ENCODE results near the gene ALX3. TPM values are rescaled to one million over a fixed set of nuclear protein-coding genes. Genes with fewer than 3 reads are reported as not detected.

Gene ALX3
- polyA plus RNA-seq, 1 donor (not counting 4 experiments of a cell fraction or from before 2014, with no cell fraction given), result not detected

DNA sequence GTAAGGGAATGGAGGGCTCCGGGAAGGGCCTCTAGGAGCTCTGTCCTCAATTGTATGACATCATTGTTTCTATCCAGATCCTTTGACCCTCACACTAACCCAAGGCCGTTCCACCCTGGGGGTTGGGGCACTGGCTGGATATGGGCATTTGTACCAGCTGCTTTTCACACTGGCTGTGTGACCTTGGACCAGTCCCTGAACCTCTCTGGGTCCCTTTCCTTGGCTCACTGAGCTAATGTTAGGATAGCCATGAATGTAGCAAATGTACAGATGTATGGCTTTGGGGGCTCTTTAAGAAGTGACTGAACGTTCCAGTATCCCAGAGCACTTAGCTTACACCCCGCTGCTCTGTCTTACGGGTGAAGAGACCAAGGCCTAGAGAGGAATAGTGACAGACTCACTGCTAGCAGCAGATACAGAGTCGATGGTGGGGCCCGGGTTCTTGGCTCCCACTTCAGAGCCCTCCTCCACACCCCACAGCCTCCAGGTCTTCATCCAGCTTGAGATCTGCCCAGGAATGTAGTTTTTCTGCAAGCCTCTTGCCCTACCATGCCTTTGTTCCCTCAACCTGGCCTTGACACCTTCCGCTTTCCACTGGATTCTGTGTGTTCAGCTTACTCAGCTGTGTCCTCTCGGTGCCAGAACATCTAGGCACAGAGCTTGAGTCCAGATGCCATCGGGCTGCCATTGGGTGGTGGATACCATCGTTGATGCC, 27.2 kb upstream of the ALX3 start:
- Histone ChIP-seq H3K27me3 (ENCODE audit: control insufficient read depth, extremely low read depth, insufficient read depth, low read length) (peaks cover 24% of the 10 kb centered on the region), H3K9me1 (ENCODE audit: control insufficient read depth, extremely low read depth, insufficient read depth, low read length) (no peaks in the 10 kb centered on the region), H4K20me1 (ENCODE audit: control insufficient read depth, extremely low read depth, insufficient read depth, low read length) (no peaks in the 10 kb centered on the region), H3K79me2 (ENCODE audit: control insufficient read depth, insufficient read depth, low read length) (no peaks in the 10 kb centered on the region), H3K4me3 (ENCODE audit: control insufficient read depth in 2 of 3, extremely low read depth in 1 of 3, insufficient read depth in 2 of 3, low read depth in 1 of 3, low read length in 3 of 3) (no peak overlapping the region), H3K9ac (ENCODE audit: control insufficient read depth, extremely low read depth, insufficient read depth, low read length) (no peak overlapping the region), H3K4me1 (ENCODE audit: control insufficient read depth, extremely low read depth, insufficient read depth, low read length) (no peaks in the 10 kb centered on the region), H3K27ac (ENCODE audit: control insufficient read depth, insufficient read depth, low read length) (no peak overlapping the region), H3K4me2 (ENCODE audit: control insufficient read depth, extremely low read depth, insufficient read depth, low read depth, low read length) (no peak overlapping the region), H2AFZ (ENCODE audit: control insufficient read depth, low read length) (no peak overlapping the region), H3K36me3 (ENCODE audit: control insufficient read depth in 2 of 2, extremely low read depth in 1 of 2, insufficient read depth in 2 of 2, low read length in 2 of 2) (no peaks in the 10 kb centered on the region), H3K9me3 (ENCODE audit: control insufficient read depth, low read depth, low read length) (no peaks in the 10 kb centered on the region)
- no peak for TF ChIP-seq EZH2 (IDR thresholded peaks at IDR 0.05; ENCODE audit: low read length)
- TF ChIP-seq, protein P1, sequence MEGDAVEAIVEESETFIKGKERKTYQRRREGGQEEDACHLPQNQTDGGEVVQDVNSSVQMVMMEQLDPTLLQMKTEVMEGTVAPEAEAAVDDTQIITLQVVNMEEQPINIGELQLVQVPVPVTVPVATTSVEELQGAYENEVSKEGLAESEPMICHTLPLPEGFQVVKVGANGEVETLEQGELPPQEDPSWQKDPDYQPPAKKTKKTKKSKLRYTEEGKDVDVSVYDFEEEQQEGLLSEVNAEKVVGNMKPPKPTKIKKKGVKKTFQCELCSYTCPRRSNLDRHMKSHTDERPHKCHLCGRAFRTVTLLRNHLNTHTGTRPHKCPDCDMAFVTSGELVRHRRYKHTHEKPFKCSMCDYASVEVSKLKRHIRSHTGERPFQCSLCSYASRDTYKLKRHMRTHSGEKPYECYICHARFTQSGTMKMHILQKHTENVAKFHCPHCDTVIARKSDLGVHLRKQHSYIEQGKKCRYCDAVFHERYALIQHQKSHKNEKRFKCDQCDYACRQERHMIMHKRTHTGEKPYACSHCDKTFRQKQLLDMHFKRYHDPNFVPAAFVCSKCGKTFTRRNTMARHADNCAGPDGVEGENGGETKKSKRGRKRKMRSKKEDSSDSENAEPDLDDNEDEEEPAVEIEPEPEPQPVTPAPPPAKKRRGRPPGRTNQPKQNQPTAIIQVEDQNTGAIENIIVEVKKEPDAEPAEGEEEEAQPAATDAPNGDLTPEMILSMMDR (optimal IDR thresholded peaks at IDR 0.05 in 1 of 3, IDR thresholded peaks at IDR 0.05 in 1 of 3, conservative IDR thresholded peaks at IDR 0.05 in 1 of 3; ENCODE audit: extremely low read depth in 1 of 3, insufficient read depth in 2 of 3, low read length in 3 of 3), result no peak
- FAIRE-seq (no peak), DNase-seq (ENCODE audit: low read depth, low spot score) (no peak)
- dilution Hi-C loops (cut with MboI; ENCODE audit: extremely low pct_ligation_motif_present, low sequenced_read_pairs), result no loop called here

DNA sequence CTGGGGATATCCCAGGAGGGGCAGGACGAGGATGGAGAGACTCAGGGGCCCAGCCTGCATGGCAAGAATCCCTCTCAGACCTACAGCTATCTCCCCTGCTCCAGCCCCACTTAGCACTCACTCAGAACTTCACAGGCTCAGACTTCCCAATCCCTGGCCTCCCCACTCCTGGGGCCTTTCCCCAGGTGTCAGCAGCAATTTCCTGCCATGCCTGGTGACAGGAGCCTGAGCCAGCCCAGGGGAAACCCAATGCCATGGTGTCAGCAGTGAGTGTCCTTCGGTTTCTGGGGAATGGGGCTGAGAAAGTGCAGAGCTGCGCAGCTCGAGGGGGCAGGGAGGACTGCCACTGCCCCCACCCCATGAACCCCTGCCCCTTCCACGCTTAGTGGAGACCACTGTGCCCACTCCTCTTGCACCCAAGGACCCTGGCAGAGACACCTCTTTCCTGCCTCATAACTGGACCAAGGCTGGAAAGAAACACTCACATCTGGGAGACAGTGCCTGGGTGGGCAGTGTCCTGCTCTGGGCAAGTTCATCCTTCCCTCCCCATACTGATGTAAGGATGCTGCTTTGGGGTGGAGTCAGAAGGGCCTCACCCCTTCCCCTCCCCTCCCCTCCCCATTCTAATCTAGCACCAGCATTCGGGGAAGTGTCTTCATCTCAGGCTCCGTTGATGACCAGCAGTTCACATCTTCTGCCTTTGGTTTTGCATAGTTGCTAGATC, 24.6 kb upstream of the ALX3 start:
- no peaks in the 10 kb centered on the region for H3K9me3 ChIP-seq (ENCODE audit: control insufficient read depth, low read depth, low read length)
- H2AFZ ChIP-seq (ENCODE audit: control insufficient read depth, low read length), result no peak overlapping the region
- H3K4me3 ChIP-seq (ENCODE audit: control insufficient read depth in 2 of 3, extremely low read depth in 1 of 3, insufficient read depth in 2 of 3, low read depth in 1 of 3, low read length in 3 of 3), result no peak overlapping the region
- H3K79me2 ChIP-seq (ENCODE audit: control insufficient read depth, insufficient read depth, low read length), result no peaks in the 10 kb centered on the region
- no peak overlapping the region for H3K9ac ChIP-seq (ENCODE audit: control insufficient read depth, extremely low read depth, insufficient read depth, low read length)
- peaks cover 35% of the 10 kb centered on the region for H3K27me3 ChIP-seq (ENCODE audit: control insufficient read depth, extremely low read depth, insufficient read depth, low read length)
- FAIRE-seq, result no peak
- H3K36me3 ChIP-seq (ENCODE audit: control insufficient read depth in 2 of 2, extremely low read depth in 1 of 2, insufficient read depth in 2 of 2, low read length in 2 of 2), result no peaks in the 10 kb centered on the region
- no peak overlapping the region for H3K27ac ChIP-seq (ENCODE audit: control insufficient read depth, insufficient read depth, low read length)
- no peaks in the 10 kb centered on the region for H3K9me1 ChIP-seq (ENCODE audit: control insufficient read depth, extremely low read depth, insufficient read depth, low read length)
- H3K4me1 ChIP-seq (ENCODE audit: control insufficient read depth, extremely low read depth, insufficient read depth, low read length), result no peaks in the 10 kb centered on the region
- no peak overlapping the region for H3K4me2 ChIP-seq (ENCODE audit: control insufficient read depth, extremely low read depth, insufficient read depth, low read depth, low read length)
- dilution Hi-C loops (cut with MboI; ENCODE audit: extremely low pct_ligation_motif_present, low sequenced_read_pairs), result no loop called here
- no peaks in the 10 kb centered on the region for H4K20me1 ChIP-seq (ENCODE audit: control insufficient read depth, extremely low read depth, insufficient read depth, low read length)
- no peak for TF ChIP-seq EZH2 (IDR thresholded peaks at IDR 0.05; ENCODE audit: low read length)
- TF ChIP-seq, protein P1 (optimal IDR thresholded peaks at IDR 0.05 in 1 of 3, IDR thresholded peaks at IDR 0.05 in 1 of 3, conservative IDR thresholded peaks at IDR 0.05 in 1 of 3; ENCODE audit: extremely low read depth in 1 of 3, insufficient read depth in 2 of 3, low read length in 3 of 3), result no peak
- no peak for DNase-seq (ENCODE audit: low read depth, low spot score)

Measured in keratinocyte (primary cell).